A549 (cell line): Measurements from ENCODE around the gene PDZK1. TPM values are rescaled to one million over a fixed set of nuclear protein-coding genes. Genes with fewer than 3 reads are reported as not detected.
A peak's percentile ranks its signal among the peaks of the same experiment; 100 is the strongest.

Experiments
- ATAC-seq, 2 experiments: fragments of 200-7000 bp in 1 of 2; fragments of >200 bp in 1 of 2; cut with Nextera tagmentation in 1 of 2; cut with Tn5 transposase in 1 of 2; 3 replicates each; pipeline versions ENCODE4 v1.8.0 to v1.9.1; 2018 to 2020; ENCODE audit warnings: mild to moderate bottlenecking in 1 of 2, moderate library complexity in 1 of 2
- CTCF ChIA-PET: fragments of 300-600 bp; sonication (Branson Sonifier 250); formaldehyde crosslinking; extraction: SDS; loops from one replicate; lab custom pipeline; 2021; ENCODE audit warnings: antibody characterized with exemption, inconsistent platforms; lab: Yijun Ruan, JAX
- POLR2A ChIA-PET: fragments of 350-600 bp; formaldehyde crosslinking; extraction: SDS; loops from one replicate; lab custom pipeline; 2021; ENCODE audit warnings: antibody characterized with exemption, inconsistent platforms; lab: Yijun Ruan, JAX
- DNase-seq, 2 experiments: peaks; one replicate each; pipeline versions ENCODE4 v3.0.0 to v3.0.0-alpha.2; 2011 to 2016; ENCODE audit warnings: low read depth in 1 of 2, low spot score in 1 of 2
- FAIRE-seq: peaks from 2 replicates; lab custom pipeline; 2011; peaks lifted over from hg19 to GRCh38; lab: Jason Lieb, UNC
- H3K27ac ChIP-seq, 2 experiments: fragments of >200 bp; sonication (Bioruptor Twin); formaldehyde crosslinking; 3 replicates each; pipeline ENCODE4 v1.5.1; 2016 to 2017
- H3K4me1 ChIP-seq: fragments of >200 bp; sonication (Bioruptor Twin); formaldehyde crosslinking; 3 replicates; pipeline ENCODE4 v1.6.1; 2016
- H3K4me2 ChIP-seq: fragments of >200 bp; sonication (Bioruptor Twin); formaldehyde crosslinking; 3 replicates; pipeline ENCODE4 v1.6.1; 2016
- H3K4me3 ChIP-seq: fragments of >200 bp; sonication (Bioruptor Twin); formaldehyde crosslinking; 3 replicates; pipeline ENCODE4 v1.5.1; 2016
- H3K9me3 ChIP-seq: fragments of >200 bp; sonication (Bioruptor Twin); formaldehyde crosslinking; 3 replicates; pipeline ENCODE4 v1.6.1; 2016
- BCL3 ChIP-seq: fragments of >200 bp; sonication (Bioruptor Twin); formaldehyde crosslinking; IDR thresholded peaks from 3 replicates; pipeline ENCODE4 v1.6.1; 2016
- BHLHE40 ChIP-seq: IDR thresholded peaks from 2 replicates; pipeline ENCODE4 v1.6.1; 2012; ENCODE audit warnings: low read depth, low read length, inconsistent platforms
- CBX2 ChIP-seq: fragments of 200-600 bp; sonication (generic); IDR thresholded peaks from 2 replicates; pipeline ENCODE4 v1.6.1; 2016; ENCODE audit warnings: low read depth, mild to moderate bottlenecking, borderline replicate concordance
- CEBPB ChIP-seq, 2 experiments: fragments of >200 bp in 1 of 2; sonication (Bioruptor Twin) in 1 of 2; formaldehyde crosslinking in 1 of 2; IDR thresholded peaks; 2 replicates each; pipeline ENCODE4 v1.6.1; 2012 to 2016
- CHD4 ChIP-seq: fragments of 200-600 bp; sonication (generic); IDR thresholded peaks from 2 replicates; pipeline ENCODE4 v1.6.1; 2016; ENCODE audit warnings: antibody characterized with exemption, mild to moderate bottlenecking, borderline replicate concordance
- FOSB ChIP-seq: fragments of 250-450 bp; sonication (Bioruptor Pico); IDR thresholded peaks from 2 replicates; pipeline ENCODE4 v1.5.0; 2020; ENCODE audit warnings: mild to moderate bottlenecking, moderate library complexity
- HES2 ChIP-seq: fragments of >200 bp; sonication (Bioruptor Twin); formaldehyde crosslinking; IDR thresholded peaks from 2 replicates; pipeline ENCODE4 v1.6.1; 2016
- HOXA7 ChIP-seq: fragments of 250-450 bp; sonication (Bioruptor Pico); IDR thresholded peaks from 2 replicates; pipeline ENCODE4 v1.5.0; 2020; ENCODE audit warnings: mild to moderate bottlenecking, moderate library complexity
- JUNB ChIP-seq: fragments of >200 bp; sonication (Bioruptor Twin); formaldehyde crosslinking; IDR thresholded peaks from 2 replicates; pipeline ENCODE4 v1.6.1; 2016
- KDM5A ChIP-seq: fragments of 200-600 bp; sonication (generic); IDR thresholded peaks from 2 replicates; pipeline ENCODE4 v1.6.1; 2016; ENCODE audit warnings: antibody characterized with exemption, mild to moderate bottlenecking
- MAFK ChIP-seq: fragments of 450-650 bp; IDR thresholded peaks from 2 replicates; pipeline ENCODE4 v1.6.1; 2014; ENCODE audit not compliant: partially characterized antibody
- MAX ChIP-seq: IDR thresholded peaks from 2 replicates; pipeline ENCODE4 v1.6.1; 2012
- MYC ChIP-seq: IDR thresholded peaks from 2 replicates; pipeline ENCODE4 v1.6.1; 2012; ENCODE audit warnings: mild to moderate bottlenecking, inconsistent platforms, low read length, improper control_type of control experiment, borderline replicate concordance
- NPAS2 ChIP-seq: fragments of 250-450 bp; sonication (Bioruptor Pico); IDR thresholded peaks from 2 replicates; pipeline ENCODE4 v1.8.0; 2022; ENCODE audit warnings: mild to moderate bottlenecking, moderate library complexity, borderline replicate concordance
- NR3C1 ChIP-seq: fragments of >200 bp; sonication (Bioruptor Twin); formaldehyde crosslinking; IDR thresholded peaks from 3 replicates; pipeline ENCODE4 v1.6.1; 2017
- RNF2 ChIP-seq: fragments of 200-600 bp; sonication (generic); IDR thresholded peaks from 2 replicates; pipeline ENCODE4 v1.6.1; 2016; ENCODE audit warnings: low read depth, mild to moderate bottlenecking, antibody characterized with exemption, moderate library complexity, borderline replicate concordance
- SMC3 ChIP-seq: fragments of >200 bp; sonication (Bioruptor Twin); formaldehyde crosslinking; IDR thresholded peaks from 3 replicates; pipeline ENCODE4 v1.6.1; 2018; ENCODE audit warnings: inconsistent platforms
- SREBF2 ChIP-seq: fragments of 450-650 bp; IDR thresholded peaks from 2 replicates; pipeline ENCODE4 v1.6.1; 2014; ENCODE audit warnings: mild to moderate bottlenecking, moderate library complexity
- TFCP2L1 ChIP-seq: fragments of 250-450 bp; sonication (Bioruptor Pico); IDR thresholded peaks from 2 replicates; pipeline ENCODE4 v1.5.0; 2021; ENCODE audit warnings: mild to moderate bottlenecking
- TP53 ChIP-seq: fragments of 250-450 bp; sonication (Bioruptor Pico); IDR thresholded peaks from 2 replicates; pipeline ENCODE4 v1.5.0; 2021; ENCODE audit warnings: mild to moderate bottlenecking, moderate library complexity
- ZC3H11A ChIP-seq: fragments of 450-650 bp; IDR thresholded peaks from 2 replicates; pipeline ENCODE4 v1.6.1; 2014; ENCODE audit warnings: antibody characterized with exemption, mild to moderate bottlenecking
- ZFP36 ChIP-seq: fragments of 450-650 bp; IDR thresholded peaks from 2 replicates; pipeline ENCODE4 v1.6.1; 2014; ENCODE audit warnings: borderline replicate concordance; ENCODE audit not compliant: partially characterized antibody
- WGBS: methylation state at CpG from one replicate; pipeline ENCODE4 v1.1.6; 2017; ENCODE audit errors: missing lambda C conversion rate; 5-methylcytosine and 5-hydroxymethylcytosine counted together
- polyA plus RNA-seq, 4 experiments: library from polyadenylated mRNA; depleted of rRNA in 3 of 4; stranded (reverse); fragments of >200 nt; fragmentation: RNase III in 1 of 4; extraction: RNeasy Plus Mini Kit Qiagen cat#74134 plus additional on column Dnase treatment in 1 of 4; gene quantifications; 2 replicates in 3 of 4; 3 replicates in 1 of 4; pipeline ENCODE4 v1.2.3, GENCODE V29; 2011 to 2017

The PDZK1 gene
- polyA plus RNA-seq, 2 of the 4 experiments (the other 2 are of a cell fraction), result 1.3 to 2.9 TPM

GRCh38 chr1:145695821-145696629, 11.1 kb downstream of the PDZK1 start:
- WGBS, result 76% methylated on average over 5 of the region's 5 CpGs
- ATAC-seq (no peak), FAIRE-seq (no peak), DNase-seq (no peak)
- Histone ChIP-seq H3K4me1 (peaks cover 6% of the 10 kb centered on the region), H3K27ac (no peak overlapping the region), H3K9me3 (no peaks in the 10 kb centered on the region), H3K4me2 (no peak overlapping the region), H3K4me3 (no peak overlapping the region)
- CTCF ChIA-PET, result interaction anchor here (0.8 to 1.1 kb wide), 2 partner anchors 13 to 24 kb away, joined by 4 read pairs; no protein-coding TSS in a partner anchor
- TF ChIP-seq FOSB (CRISPR knock-in tag) (no peak), ZFP36 (no peak)
- POLR2A ChIA-PET, result no interaction called here

GRCh38 chr1:145692785-145693443, 14.3 kb downstream of the PDZK1 start:
- CTCF ChIA-PET, result interaction anchor here (1.1 to 3.5 kb wide), 3 partner anchors 10 to 153 kb away, joined by 3 to 21 read pairs (median 3); partner anchors contain the start of genes CD160 and NUDT17
- POLR2A ChIA-PET, result no interaction called here
- Histone ChIP-seq H3K9me3 (no peaks in the 10 kb centered on the region), H3K4me3 (no peak overlapping the region), H3K4me2 (no peak overlapping the region), H3K27ac (no peak overlapping the region), H3K4me1 (peaks cover 14% of the 10 kb centered on the region)
- no peak for TF ChIP-seq MAFK
- TF ChIP-seq NR3C1, result no peak
- TF ChIP-seq RNF2, result no peak
- no peak for TF ChIP-seq MYC
- ATAC-seq (no peak), DNase-seq (no peak), FAIRE-seq (no peak)
- WGBS, result 85% methylated on average over 11 of the region's 11 CpGs

- CTCF ChIA-PET, result interaction anchor here (1.4 to 3.5 kb wide), 3 partner anchors 23 to 30 kb away, joined by 3 to 21 read pairs (median 15); partner anchors contain the start of gene CD160
- Histone ChIP-seq H3K4me1 (peaks cover 14% of the 10 kb centered on the region), H3K4me3 (no peak overlapping the region), H3K27ac (peak overlapping the region in 1 of 2 experiments; percentile 36; a peak in 1 of 6 replicates), H3K4me2 (peak overlapping the region; percentile 48), H3K9me3 (no peaks in the 10 kb centered on the region)
- POLR2A ChIA-PET, result no interaction called here
- TF ChIP-seq SREBF2 (no peak), CEBPB (IDR thresholded peaks at IDR 0.05) (peak; percentile 9 to 67; a peak in 3 of 4 replicates)
- peak; percentile 39 to 48; a peak in 2 of 6 replicates for ATAC-seq
- WGBS, result 58% methylated on average over 5 of the region's 5 CpGs
- FAIRE-seq, result no peak
- no peak for DNase-seq
These were observed 16.3 kb downstream of the PDZK1 start for GRCh38 chr1:145690587-145691558.

GRCh38 chr1:145689922-145690321, 17.2 kb downstream of the PDZK1 start:
- no peak overlapping the region for H3K27ac ChIP-seq
- ChIA-PET POLR2A (no interaction called here), CTCF (interaction anchor here (1.7 to 2.9 kb wide), 2 partner anchors 15 to 31 kb away, joined by 6 to 15 read pairs; no protein-coding TSS in a partner anchor)
- no peak for FAIRE-seq
- TF ChIP-seq TP53 (CRISPR knock-in tag), result no peak
- TF ChIP-seq MAX, result no peak
- WGBS, result 92% methylated on average over 6 of the region's 6 CpGs
- DNase-seq, result no peak
- H3K4me2 ChIP-seq, result no peak overlapping the region
- no peak overlapping the region for H3K4me3 ChIP-seq
- no peak for ATAC-seq
- no peaks in the 10 kb centered on the region for H3K9me3 ChIP-seq
- H3K4me1 ChIP-seq, result peaks cover 14% of the 10 kb centered on the region

GRCh38 chr1:145688924-145689323, 18.2 kb downstream of the PDZK1 start:
- H3K4me2 ChIP-seq, result no peak overlapping the region
- no peaks in the 10 kb centered on the region for H3K9me3 ChIP-seq
- ChIA-PET CTCF (interaction anchor here (1.7 to 2.9 kb wide), 2 partner anchors 16 to 32 kb away, joined by 6 to 15 read pairs; no protein-coding TSS in a partner anchor), POLR2A (no interaction called here)
- no peak overlapping the region for H3K4me3 ChIP-seq
- DNase-seq, result no peak
- WGBS, result 91% methylated on average over 6 of the region's 6 CpGs
- peaks cover 14% of the 10 kb centered on the region for H3K4me1 ChIP-seq
- H3K27ac ChIP-seq, result no peak overlapping the region
- FAIRE-seq, result no peak
- no peak for ATAC-seq
- TF ChIP-seq BHLHE40 (no peak), FOSB (CRISPR knock-in tag) (no peak), JUNB (no peak), CBX2 (no peak), HES2 (no peak), BCL3 (no peak), TP53 (CRISPR knock-in tag) (no peak), HOXA7 (CRISPR knock-in tag) (no peak), CHD4 (no peak), NPAS2 (CRISPR knock-in tag) (no peak), TFCP2L1 (CRISPR knock-in tag) (no peak), ZC3H11A (no peak), SMC3 (no peak), KDM5A (no peak)
